HUDEP-2 (cell line): Measurements from ENCODE around the gene PLA2G6.
"Not testable (repeated sequence)": the region's sequence is repeated elsewhere in the genome, so short reads cannot be mapped to it uniquely, and the experiment has no call there.

Source experiments
- DNase-seq, 76 experiments: peaks; one replicate each; lab custom pipeline; 2025; ENCODE audit not compliant: unreplicated experiment in 76 of 76; lab: John Stamatoyannopoulos, UW

PLA2G6 gene

DNA sequence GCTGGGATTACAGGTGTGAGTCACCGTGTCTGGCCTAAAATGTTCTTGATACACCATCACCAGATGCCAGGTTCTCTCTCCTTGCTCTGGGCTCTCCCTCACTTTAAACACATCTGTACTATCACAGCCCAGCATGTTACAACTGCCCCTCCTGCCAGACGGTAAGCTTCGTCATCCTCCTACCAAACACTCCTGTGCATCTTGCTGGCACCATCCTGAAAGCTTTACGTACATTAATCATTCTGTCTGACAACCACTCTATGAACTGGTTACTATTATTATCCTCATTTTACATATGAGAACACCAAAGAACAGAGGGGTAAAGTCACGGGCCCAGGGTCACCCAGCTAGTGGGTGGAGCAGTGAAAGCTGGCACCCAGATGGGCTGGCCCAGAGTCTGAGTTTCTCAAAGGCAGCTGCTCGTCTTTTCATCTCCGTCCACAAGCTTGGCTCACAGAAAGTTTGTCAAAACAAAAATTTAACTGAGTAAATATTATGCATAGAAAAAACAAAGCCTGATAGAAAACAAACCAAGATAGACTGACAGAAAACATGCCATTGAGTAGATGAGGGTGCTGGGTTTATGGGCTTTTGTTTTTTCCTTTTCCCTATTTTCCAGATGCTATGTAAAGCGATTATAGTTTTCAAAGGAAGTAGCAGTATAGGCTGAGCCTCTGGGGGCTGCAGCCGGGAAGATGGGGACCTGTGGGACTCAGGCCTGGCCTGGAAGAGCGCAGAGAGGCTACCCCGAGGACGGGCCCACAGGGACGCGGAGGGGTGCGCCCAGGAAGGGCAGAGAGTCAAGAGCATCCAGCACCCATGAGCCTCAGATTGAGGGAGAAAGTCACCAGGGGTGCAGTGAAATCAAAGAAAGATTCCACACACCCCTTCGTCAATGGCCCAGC, 9.5 kb downstream of the PLA2G6 start:
- peak in 3 of 76 experiments; percentile 12 to 20 (median 14) for DNase-seq

DNA sequence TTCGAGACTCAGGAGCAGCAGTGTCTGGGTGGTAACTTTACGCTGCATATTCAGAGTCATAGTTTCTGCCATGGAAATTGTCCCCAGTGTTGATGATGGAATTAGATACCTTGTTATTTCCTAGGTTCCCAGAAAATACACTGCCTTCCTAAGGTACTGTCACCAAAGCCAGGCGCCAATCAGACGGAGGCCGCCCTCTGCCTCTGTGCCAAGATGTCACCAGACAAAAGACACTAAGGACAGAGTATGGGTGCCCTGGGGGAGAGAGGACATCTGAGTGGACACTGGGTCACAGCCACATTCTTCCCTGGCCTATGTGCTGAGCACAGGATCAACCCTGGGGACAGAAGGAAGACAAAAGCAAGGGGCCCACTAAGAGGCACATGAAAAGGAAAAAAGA, 11.2 kb downstream of the PLA2G6 start:
- DNase-seq: no peak

DNA sequence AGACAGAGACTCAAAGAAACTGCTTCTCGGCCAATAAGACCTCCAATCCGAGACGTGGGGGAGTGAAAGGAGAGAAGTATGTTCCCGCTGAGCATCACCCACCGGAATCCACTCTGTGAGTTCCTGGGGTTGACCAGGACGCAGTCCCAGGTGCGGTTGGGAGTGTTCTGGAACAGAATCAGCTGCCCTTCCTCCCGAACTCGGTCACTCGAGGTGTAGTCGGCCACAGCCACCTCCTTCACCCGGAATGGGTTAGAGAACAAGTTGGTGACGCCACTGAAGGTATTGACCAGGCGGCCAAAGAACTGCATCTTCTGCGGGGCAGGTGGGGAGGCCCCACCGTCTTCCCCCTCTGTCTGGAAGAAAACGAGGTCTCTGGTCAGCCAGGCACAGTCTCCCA, 12.5 kb downstream of the PLA2G6 start:
- DNase-seq: no peak

DNA sequence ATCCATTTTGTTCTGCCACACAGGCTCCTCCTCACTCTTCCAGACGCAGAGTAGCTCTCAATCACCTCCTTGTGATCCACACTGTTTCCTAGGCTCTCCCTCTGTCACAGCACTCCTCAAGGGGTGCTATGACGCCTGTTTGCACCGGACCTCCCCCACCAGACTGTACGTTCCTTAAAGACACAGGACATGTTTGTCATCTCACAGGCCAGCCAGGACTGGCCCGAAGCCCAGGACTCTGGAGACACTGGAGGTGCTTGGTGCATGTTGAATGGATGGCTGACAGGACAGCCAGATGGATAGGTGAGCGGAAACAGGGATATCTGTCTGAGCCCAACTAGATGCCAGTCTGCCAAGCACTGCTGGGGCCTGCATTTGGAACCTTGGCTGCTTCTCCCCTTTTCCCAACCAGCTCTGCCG, 13.6 kb downstream of the PLA2G6 start:
- no peak for DNase-seq

DNA sequence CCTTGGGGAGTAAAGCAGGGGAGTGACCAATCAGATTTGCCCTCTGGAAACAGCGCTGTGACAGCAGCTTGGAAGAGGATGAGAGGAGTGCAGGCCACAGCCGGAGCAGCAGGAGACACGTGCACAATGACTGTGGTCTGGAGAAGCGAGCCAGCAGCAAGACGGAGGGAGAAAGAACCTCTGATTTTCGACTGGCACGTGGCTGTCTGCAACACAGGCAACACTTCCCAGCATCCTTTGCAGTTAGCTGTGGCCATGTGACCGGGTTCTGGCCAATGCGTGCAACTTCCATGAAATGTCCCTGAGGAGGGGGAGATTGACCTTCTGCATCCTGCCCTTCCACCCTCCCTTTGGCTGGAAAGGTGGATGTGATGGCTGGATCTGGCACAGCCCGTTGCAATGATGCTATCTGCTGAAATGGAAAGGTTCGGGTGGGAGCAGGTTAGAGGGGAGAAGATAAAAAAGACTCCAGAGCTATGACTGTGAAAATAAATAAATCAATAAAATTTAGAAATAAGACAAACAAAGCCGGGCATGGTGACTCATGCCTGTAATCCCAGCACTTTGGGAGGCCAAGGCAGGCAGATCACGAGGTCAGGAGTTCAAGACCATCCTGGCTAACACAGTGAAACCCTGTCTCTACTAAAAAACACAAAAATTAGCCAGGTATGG, 15.6 kb downstream of the PLA2G6 start:
- no peak for DNase-seq

DNA sequence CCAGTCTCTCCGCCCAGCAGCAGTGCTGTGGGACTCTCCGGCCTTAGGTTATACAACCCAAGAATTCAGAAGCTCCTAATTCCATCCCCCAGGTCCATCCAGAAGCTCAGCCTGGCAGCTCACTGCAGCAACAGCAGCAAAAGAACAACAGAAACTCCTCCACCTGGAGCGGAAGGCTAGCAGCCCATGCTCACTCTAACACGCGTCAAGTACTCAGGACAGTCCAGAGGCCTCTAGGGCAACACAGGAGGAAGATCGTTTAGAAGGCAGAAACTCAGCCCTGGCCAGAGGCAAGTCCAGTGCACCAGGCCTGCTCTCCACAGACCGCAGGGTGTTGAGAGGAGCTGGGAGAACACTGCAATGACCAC, 17.1 kb downstream of the PLA2G6 start:
- no peak for DNase-seq

DNA sequence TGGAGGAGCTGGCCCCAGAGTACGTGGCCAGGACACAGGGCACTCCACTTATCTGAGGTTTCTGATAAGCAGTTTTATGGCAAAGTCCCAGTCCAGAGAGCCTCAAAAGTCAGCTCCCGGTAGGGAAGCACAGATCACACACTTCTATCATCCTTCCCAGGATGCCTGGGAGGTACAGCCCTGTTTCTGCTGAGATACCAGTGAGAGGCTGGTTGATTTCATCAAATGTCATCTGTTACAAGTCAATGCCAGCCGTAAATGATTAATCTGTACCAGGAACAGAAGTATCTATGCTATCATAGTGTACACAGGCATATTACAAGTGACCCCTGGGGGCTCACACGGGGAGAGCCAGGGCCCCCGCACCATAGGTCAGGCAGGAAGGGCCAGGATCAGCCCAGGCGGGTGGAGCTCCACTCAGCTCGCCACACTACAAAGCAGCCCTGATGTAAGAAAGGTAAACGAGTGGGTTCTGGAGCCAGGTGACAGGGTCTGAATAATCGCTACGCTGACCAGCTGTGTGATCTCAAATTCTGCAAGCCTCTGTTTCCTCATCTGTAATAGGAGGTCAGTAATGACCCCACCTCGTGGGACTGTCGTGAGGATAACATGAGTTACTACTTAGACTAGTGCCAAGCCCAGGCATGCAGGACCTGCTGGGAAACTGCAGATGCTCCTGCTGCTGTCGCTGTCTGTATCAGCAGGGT, 17.6 kb downstream of the PLA2G6 start:
- DNase-seq: peak in 33 of 76 experiments; percentile 13 to 84 (median 42)

DNA sequence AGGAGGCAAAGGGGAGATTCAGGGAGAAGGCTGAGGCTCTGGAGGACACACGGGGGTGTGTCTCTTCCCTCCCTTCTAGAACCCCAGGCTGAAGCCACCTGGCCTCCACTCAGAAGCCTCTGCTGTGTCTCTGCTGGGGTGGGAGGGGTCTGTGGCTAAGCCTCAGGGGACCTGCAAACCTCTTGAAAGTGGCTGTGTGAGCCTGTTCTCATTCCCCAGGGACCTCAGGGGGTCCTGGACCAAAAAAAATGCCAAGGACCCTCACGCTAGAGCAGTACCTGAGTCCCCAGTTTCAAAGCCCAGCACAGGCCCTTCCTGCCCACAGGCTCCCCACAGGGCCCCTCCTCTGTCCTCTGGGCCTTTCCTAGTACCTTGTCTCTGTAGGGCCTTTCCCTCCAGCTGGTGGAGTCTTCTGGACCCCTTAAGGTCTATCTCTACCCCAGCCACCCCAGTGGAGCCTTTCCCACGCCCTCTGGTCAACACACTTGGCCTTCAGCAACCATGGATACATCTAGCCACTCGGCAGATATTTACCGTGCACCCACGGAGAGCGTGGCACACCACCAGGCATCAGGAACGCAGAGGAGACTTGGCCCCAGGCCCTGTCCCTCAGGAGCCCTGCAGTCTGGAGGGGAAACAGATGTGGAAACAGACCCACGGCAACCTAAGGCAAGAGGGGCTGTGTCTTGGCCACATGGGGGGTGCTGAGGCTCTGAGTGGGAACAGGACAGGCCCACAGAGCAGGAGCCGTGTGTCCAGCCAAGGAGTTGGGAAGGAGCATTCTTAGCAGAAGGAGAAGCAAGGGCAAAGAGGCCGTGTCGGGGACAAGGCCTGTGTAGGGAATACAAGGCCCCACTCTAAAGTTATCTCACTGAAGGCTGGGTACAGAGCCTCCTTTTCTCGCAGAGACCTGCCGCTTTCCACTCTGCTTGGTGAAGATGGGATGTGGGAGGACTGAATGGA, 18.5 kb downstream of the PLA2G6 start:
- no peak for DNase-seq

DNA sequence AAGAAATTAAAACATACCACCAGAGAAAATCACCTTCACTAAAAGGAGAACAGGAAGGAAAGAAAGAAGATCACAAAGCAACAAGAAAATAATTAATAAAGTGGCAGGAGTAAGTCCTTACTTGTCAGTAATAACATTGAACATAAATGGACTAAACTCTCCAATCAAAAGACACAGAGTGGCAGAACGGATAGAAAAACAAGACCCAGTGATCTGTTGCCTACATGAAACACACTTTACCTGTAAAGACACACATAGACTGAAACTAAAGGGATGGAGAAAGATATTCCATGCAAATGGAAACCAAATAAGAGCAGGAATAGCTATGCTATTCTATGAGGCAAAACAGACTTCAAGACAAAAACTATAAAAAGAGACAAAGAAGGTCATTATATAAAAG, 25.9 kb downstream of the PLA2G6 start:
- no peak for DNase-seq

DNA sequence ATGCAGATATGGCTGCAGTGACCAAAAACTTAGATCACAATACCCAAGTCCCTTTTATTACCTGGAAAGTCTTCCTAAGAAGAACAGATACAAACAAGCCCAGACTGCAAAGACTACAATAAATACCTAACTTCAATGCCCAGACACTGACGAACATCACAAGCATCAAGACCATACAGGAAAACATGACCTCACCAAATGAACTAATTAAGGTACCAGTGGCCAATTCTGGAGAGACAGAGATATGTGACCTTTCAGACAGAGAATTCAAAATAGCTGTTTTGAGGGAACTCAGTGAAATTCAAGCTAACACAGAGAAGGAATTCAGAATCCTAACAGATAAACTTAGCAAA, 27.1 kb downstream of the PLA2G6 start:
- peak in 1 of 76 experiments; percentile 8 for DNase-seq

DNA sequence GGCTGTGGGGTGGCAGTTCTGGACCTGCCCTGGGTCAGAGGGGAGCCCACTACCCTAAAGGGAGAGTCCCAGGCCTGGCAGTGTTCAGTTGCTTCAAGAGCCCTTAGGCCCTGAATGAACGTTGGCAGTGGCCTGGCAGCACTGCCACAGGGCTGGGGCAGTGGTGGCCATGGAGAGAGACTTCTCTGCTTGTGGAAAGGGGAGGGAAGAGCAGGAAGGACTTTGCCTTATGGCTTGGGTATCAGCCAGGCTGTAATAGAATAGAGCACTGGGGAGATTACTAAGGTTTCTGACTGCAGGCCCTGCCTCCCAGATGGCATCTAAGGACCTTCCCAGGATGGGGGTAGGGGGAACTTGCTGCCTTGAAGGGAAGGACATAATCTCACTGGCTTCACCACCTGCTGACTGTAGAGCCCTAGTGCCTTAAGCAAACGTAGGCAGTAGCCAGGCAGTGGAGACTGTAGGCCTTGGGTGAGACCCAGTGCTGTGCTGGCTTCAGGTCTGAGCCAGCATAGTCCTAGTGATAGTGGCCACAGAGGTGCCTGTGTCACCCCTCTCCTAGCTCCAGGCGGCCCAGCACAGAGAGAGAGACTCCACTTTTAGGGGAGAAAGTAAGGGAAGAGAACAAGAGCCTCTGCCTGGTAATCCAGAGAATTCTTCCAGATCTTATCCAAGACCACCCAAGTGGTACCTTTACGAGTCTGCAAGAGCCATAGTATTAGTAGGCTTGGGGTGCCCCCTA, 27.6 kb downstream of the PLA2G6 start:
- DNase-seq: peak in 25 of 76 experiments; percentile 12 to 48 (median 30)

DNA sequence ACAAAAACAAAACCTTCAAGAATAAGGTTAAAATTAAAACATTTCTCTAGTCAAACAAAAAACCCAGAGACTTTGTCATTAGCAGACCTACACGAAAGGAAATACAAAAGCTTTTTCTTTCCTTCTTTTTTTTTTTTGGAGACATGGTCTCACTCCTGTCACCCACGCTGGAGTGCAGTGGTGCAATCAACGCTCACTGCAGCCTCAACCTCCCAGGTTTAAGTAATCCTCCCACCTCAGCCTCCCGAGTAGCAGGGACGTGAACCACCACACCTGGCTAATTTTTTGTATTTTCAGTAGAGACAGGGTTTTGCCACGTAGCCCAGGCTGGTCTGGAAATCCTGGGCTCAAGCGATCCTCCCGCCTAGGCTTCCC, 30.5 kb downstream of the PLA2G6 start:
- no peak for DNase-seq

DNA sequence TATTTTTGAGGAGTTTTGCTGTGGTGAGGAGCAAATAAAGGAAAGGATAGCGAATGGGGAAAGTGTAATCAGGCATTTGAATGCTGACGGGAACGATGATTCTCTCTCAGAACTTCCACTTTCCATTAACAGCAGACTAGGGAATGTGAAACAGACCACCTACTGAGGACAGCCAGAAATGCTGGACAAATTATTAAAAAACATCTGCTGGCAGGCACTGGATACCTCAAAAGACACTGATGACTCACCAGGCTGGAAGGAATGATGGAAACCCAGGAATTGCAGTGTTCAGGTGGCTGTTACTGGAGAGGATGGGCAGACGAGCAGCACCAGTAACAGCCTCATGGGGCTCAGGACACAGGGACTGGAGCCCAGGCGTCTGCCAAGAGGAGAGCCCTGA, 33.4 kb downstream of the PLA2G6 start:
- no peak for DNase-seq

DNA sequence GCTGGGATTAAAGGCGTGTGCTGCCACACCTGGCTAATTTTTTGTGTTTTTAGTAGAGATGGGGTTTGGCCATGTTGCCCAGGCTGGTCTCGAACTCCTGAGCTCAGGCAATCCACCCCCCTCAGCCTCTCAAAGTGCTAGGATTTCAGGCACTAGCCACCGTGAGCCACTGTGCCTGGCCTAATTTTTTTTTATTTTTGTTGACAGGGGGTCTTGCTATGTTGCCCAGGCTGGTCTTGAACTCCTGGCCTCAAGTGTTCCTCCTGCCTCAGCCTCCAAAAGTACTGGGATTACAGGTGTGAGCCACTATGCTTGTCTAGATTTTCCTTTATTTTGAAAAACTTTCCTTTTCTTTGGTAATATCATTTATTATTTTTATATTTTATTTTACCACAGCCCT, 35.5 kb downstream of the PLA2G6 start:
- DNase-seq: not testable (repeated sequence)

DNA sequence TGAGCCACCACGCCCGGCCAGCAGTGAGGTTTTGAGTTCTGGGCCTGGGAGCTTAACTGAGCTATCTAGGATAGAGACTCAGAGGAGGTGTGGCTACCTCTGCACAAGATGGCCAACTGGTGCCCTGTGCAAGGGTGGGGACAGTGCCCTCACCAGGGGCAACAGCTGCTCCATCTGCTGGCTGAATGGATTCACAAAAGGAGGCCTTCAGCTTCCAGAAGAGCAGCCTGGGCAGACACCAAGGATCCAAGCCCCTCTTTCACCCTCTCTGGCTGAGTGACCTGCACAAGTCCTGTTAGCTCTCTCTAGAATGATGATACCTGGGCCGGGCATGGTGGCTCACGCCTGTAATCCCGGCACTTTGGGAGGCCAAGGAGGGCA, 37.6 kb downstream of the PLA2G6 start:
- peak in 62 of 76 experiments; percentile 11 to 72 (median 45) for DNase-seq

DNA sequence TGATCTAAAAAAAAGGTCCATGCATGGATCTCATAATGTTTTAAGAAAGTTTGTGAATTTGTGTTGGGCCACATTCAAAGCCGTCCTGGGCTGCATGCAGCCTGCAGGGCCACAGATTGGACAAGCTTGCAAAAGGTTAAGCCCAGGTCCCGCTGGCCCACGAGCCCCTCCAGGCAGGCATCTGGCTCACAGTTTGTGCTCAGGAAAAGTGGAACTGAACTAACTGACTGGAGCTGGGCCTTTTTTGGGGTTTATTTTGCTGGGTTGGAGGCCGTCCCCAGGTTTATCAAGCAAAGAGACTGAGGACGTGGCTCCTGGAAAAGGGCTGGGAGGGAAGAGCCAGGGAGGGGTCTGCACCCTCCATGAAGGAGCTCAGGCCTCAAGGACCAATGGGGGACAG, 39.0 kb downstream of the PLA2G6 start:
- peak in 23 of 76 experiments; percentile 3 to 44 (median 23) for DNase-seq

DNA sequence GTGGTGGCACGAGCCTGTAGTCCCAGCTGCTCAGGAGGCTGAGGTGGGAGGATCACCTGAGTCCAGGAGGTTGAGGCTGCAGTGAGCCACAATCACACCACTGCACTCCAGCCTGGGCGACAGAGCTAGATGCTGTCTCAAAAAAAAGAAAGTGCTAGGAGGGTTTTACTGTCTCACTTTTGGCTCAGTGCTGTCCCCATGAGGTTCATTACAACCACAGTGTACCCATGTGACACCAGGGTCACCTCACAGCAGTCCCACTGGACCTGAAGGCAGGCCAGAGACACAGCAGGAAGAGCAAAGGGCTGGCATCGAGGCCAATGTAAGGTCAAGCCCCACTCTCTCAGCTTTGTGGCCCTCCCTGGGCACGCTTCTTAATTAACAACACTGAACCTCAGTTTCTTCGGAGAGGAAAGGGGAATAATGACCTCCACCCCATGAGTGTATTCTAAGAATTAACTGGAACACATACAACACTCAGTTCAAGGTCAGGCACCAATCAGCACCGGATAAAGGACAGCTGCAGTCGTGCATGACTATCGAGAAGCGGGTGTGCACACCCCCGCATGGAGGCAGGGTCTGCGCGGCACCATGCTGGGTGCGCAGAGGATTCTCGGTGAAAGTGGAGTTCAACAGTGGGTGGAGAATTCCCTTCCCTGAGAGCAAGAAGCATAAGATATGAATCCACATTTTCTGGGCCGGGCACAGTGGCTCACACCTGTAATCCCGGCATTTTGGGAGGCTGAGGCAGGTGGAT, 40.2 kb downstream of the PLA2G6 start:
- peak in 54 of 76 experiments; percentile 4 to 78 (median 37) for DNase-seq

DNA sequence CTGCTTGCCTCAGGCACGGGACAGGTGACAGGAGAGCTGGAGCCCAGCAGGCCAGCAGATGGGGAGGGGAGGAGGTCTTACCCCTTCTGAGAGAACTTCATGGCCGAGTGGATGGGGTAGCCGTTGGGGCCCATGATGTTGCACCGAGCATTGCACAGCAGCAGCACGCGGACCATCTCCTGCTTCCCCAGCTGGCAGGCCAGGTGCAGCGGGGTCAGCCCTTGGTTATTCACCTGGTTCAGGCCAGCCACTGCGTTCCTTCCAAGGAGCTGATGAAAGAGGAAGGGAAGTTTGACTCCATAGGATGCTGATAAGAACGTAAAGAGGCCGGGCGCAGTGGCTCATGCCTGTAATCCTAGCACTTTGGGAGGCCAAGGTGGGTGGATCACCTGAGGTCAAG, 41.7 kb downstream of the PLA2G6 start:
- DNase-seq: no peak

DNA sequence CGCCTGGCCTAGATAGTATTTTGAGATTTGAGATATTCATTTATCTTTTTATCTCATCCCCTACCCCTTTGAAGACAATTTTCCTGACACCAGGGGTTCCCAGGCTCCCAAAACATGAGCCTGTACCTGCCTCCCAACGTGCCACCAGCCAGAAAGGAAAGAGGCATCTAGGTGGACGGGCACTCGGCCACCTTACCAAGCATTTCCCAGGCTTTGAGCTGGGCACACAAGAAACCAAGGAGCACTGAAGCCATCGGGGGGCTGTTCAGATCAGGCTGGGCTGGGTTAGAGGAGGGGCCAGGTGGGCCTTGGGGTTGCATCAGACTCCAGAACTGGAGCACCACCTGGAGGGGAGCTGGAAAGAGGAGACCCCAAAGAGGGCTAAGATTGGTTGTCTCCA, 42.7 kb downstream of the PLA2G6 start:
- no peak for DNase-seq
